Anterior cingulate cortex (tissue), 58 donors: ENCODE results near the gene FAM229B.

ENCODE experiments used
- DNase-seq, 58 donors: peaks; one replicate each; lab custom pipeline; 2025; lab: John Stamatoyannopoulos, UW

The FAM229B gene

DNA sequence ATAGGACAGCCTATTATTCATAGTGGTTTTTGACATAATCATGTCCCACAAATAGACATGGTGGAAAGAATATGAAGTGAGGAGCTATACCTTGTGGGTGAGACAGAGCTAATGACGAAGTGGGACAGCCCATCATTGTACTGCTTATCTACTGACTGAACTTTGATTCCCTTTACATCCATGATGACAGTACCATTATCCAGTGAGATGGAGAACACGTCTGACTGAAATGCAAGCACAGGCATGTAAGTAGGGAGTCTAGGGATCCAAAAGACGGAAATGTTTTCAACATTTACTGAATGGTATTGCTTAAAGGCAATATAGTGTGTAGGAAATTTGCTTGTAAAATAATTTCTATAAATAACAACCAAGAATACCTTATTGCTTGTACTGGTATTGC lies 43.5 kb downstream of the FAM229B start:
- DNase-seq: no peak

DNA sequence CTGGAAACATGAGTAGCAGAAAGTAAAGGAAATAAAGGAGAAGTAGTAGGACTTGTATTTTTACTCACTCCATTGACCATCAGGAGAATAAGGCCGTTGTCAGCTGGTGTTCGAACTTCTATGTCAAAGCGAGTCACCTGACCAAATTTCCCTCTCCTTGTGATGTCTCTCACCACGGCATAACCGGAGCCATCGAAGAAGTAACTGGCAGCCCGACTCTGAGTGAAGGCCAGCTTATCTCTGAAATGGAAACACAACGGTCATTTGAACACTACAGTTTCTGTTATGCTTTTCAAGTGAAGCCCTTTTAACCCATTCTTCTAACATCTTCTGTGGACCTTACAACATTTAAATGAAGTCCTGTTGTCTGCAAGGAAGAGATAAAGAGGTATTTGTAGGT lies 51.7 kb downstream of the FAM229B start:
- DNase-seq: no peak

DNA sequence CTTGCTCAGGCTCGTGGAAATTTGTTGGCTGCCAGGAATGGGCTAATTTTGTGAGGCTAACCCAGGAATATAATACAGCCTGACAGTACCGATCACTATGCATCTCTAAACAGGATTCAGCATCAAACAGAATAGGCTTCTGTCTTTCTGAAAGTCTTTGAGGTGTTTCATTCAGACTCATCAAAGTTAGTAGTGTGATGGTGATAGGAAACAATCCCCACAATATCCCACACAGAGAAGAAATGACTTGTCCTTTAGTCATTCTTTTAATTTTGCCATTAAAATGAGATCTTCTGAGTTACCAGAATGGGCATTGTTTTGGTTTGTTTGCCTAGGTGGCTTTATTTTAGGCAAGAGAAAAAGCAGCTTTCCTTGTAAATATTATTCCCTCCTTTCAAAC lies 54.3 kb downstream of the FAM229B start:
- DNase-seq: no peak

GRCh38 chr6:112144145-112144926 lies 56.9 kb downstream of the FAM229B start:
- no peak for DNase-seq

GRCh38 chr6:112145080-112145573 lies 57.7 kb downstream of the FAM229B start:
- no peak for DNase-seq

DNA sequence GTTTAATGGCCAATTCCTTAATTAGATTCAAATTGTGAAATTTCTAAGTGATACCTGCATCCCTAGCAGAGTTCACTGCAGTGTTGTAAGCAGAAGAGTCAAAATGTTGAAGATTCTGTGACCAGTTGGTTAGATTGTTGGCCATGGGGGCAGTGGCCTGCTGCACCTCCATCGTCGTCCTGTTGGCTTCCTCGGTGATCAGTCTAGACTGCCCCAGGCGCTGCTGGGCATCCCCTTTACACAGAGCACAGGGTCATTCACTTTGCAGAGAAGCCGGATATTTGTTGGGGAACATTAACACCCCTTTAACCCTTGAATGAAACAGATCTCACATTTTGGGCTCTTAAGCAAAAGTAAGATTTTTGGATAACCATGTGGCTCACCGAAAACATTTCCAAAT lies 60.7 kb downstream of the FAM229B start:
- no peak for DNase-seq

DNA sequence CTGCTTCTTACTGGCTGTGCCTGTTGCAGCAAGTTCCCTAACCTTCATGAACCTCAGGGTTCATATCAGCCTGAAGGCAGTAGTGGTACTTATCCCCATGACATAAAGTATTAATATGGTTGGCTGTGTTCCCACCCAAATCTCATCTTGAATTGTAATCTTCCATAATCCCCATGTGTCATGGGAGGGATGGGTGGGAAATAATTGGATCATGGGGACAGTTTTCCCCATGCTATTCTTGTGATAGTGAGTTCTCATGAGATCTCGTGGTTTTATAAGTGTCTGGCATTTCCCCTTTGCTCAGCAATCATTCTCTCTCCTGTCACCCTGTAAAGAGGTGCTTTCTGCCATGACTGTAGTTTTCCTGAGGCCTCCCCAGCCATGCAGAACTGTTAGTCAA lies 61.8 kb downstream of the FAM229B start:
- DNase-seq: no peak

DNA sequence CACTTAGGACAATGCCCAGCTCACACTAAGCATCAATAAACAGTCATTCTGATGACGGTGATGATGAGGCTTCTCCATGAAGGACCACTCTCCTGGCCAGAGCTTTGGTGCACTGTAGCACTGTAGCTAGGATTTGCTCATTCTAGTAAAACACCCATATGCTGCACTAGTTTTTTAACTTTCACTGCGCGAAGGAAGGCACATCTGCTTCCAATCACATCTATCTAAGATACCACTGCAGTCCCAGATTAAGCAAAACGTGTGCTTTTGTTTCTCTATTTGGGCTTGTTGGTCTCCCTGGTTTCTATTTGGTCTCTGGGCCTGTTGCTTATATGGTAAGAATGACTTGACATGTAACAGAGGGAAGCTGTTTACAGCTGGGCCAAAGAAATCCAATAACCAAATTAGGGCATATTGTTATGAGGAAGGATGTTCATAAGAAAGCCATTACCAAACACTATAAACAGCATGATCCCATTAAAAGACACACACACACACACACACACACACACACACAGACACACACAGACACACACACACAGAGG lies 62.4 kb downstream of the FAM229B start:
- no peak for DNase-seq

DNA sequence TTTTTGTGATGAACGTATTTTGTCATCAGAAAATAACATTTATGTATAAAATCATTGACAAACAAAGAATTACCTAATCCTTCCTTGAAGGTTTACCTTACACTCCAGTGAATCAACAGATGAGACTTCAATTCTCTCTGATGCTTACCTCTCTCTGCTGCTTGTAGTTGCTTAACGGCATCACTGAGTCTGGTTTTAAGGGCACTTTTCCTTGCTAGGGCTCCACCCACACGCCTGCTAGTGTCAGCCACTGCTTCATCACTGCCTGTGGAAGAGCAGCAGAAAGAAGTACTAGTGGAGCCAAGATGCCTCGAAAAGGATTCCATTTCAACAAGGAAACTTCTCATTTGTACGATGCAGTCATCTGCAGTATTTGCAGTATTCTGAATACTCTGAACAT lies 63.0 kb downstream of the FAM229B start:
- DNase-seq: peak in 1 of 58 donors; percentile 7
